GM12801 (cell line): Measurements from ENCODE around the gene MT1G.

Experiments used
- TF ChIP-seq, protein P1 (sequence below): IDR thresholded peaks from one replicate; pipeline ENCODE4 v1.5.1; 2011; ENCODE audit warnings: control low read depth; ENCODE audit not compliant: insufficient read length; ENCODE audit errors: extremely low read depth

The MT1G gene

DNA sequence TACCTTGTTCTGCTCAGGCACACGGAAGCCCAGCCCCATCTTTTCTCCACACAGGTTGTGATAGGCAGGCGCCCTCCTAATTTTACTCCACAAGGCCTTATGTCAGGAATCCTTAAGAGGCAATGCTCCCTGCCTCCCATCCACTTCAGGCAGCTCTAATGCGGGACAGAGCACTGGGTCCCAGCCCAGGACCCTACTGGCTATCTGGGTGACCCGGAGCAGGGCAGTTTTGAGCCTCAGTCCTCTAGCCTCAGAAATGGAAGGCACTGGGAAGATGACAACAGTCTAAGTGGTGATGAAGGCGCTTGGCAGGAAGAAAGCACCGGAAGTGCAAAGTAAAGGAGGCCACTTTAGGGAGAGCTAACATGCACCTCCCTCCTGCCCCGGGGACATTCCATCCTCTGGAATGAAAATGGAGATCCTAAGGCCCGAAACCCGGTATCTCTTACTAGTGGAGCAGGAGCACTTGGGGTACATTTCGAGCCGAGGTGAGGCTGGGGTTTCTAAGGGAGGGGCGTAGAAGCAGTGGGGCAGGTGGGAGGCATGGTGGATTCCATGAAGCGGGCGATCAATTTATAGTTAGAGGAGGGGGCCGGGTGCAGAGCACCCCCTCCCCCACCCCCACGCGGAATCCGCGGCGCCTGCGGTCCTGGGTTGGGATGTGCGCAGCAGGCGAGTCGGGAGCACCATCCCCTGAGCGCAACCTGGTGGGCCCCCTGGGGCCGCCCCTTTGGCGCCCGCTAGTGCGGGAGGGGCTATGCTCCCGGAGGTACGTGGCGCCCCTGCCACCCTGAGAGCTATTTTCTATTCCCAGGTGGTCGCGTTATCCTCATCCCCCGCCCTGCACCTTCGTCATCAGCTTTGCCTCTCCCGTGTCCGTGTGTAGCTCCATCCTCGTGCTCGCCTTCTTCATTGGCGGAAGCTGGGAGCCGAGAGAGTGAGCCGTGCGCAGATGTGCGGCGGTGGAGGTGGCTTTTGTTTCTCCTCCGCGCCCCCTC is 5.2 kb downstream of the MT1G start:
- TF ChIP-seq, protein P1, sequence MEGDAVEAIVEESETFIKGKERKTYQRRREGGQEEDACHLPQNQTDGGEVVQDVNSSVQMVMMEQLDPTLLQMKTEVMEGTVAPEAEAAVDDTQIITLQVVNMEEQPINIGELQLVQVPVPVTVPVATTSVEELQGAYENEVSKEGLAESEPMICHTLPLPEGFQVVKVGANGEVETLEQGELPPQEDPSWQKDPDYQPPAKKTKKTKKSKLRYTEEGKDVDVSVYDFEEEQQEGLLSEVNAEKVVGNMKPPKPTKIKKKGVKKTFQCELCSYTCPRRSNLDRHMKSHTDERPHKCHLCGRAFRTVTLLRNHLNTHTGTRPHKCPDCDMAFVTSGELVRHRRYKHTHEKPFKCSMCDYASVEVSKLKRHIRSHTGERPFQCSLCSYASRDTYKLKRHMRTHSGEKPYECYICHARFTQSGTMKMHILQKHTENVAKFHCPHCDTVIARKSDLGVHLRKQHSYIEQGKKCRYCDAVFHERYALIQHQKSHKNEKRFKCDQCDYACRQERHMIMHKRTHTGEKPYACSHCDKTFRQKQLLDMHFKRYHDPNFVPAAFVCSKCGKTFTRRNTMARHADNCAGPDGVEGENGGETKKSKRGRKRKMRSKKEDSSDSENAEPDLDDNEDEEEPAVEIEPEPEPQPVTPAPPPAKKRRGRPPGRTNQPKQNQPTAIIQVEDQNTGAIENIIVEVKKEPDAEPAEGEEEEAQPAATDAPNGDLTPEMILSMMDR: no peak

DNA sequence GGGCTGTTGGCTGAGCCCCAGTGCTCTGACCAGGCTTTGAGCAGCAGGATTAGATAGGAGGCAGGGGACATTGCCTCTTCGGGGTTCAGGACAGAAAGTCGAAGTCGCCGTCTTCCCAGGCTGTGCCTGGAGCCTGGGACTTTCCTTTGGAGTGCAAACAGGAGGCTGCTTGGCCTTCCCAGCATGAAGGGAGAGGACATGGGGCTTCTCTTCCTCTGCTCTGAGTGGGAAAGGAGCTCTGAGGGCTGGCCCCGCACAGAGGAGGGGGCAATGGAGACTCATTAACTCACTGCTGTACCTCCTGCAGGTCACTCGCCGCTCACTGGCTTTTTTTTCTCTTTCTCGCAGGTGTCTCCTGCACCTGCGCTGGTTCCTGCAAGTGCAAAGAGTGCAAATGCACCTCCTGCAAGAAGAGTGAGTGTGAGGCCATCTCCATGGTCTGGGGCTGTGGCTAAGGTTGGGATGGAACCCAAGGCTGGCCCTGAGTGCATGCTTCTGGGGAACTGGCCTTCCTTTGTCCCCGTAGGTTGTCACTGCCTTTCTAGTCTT is 9.5 kb downstream of the MT1G start:
- TF ChIP-seq, protein P1: no peak

DNA sequence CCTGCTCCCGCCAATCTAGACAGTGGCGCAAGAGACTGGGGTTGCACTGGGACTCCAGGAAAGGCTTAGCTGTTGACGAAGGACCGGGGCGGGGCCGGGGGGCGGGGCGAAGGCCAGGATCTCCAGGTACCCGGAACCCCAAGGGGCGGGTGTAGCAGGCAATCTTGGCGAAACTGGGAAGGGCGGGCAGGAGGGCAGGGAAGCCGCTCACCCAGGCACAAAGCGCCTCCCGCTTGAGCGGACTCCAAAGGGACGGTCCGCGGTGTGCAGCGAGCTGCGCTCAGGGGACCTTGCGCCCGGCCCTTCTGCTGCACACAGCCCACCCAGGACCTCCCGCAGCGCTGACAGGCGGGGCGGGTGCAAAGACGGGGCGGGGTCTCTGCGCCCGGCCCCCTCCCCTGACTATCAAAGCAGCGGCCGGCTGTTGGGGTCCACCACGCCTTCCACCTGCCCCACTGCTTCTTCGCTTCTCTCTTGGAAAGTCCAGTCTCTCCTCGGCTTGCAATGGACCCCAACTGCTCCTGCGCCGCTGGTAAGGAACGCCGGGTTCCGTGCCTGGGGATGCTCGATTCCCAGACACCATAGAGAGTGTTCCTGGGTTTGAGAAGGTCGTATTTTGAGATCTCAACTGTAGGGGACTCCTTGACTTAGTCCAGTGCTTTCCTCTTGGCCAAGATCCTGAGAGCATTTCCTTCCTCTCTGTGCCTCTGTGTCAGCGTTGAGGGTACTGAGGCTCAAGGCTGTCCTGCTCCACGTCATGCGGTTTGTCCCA is 10.1 kb downstream of the MT1G start, which contains the start of gene MT1F:
TSS of gene MT1F (plus strand) at position 405 of the 772 bp plus-strand sequence. CDS start at position 505, 100 bp downstream.
- TF ChIP-seq, protein P1: no peak

DNA sequence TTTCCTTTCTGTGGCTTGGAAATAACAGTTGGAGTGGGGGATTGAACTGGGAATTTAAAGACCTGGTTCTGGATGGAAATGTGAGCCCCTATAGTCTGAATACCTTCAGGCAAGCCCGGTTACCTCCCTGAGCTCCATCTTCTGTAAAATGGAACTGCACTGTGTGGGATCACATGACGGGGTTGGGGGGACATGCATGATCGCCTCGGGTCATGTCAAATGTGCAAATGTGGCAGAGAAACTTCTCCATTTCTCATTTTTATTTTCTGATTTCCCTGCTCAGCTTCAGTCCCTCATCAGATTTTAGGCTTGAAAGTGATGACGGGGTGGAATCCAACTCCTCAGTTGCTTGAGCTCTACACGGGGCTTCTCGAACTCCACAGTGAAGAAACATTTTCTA is 14.6 kb downstream of the MT1G start:
- TF ChIP-seq, protein P1: no peak

DNA sequence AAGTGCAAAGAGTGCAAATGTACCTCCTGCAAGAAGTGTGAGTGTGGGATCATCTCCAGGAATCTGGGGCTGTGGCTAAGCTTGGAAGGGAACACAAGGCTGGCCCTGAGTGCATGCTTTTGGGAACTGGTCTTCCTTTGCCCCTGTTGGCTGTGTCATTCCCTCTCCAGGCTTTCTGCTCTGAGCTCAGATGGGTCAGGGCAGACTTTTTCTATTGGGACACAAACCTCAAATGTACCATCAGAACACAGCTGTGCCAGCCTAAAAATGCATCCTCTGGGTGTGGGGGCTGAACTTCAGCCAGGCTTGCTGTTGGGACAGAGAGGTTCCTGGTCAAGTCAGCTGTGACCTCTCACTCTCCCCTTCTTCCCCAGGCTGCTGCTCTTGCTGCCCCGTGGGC is 15.3 kb downstream of the MT1G start:
- TF ChIP-seq, protein P1: no peak

DNA sequence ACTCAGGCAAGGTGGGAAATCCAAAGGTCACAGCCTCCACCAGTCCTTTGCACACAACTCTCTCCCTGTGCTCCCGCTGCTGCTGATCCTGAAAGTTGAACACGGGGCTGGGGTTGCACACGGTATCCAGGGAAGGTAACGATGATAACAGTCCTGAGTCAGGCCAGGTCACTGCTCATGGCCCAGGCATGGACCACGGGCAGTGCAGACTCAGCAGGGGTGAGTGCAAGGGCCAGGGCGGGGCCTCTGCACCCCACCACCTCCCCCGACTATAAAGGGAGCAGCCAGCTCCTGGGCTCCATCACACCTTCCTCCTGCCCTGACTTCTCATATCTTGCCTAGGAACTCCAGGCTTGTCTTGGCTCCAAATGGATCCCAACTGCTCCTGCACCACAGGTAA is 16.3 kb downstream of the MT1G start, which contains the start of gene MT1B:
TSS of gene MT1B (plus strand) at position 301 of the 400 bp plus-strand sequence. CDS start at position 369, 68 bp downstream.
- TF ChIP-seq, protein P1: no peak

DNA sequence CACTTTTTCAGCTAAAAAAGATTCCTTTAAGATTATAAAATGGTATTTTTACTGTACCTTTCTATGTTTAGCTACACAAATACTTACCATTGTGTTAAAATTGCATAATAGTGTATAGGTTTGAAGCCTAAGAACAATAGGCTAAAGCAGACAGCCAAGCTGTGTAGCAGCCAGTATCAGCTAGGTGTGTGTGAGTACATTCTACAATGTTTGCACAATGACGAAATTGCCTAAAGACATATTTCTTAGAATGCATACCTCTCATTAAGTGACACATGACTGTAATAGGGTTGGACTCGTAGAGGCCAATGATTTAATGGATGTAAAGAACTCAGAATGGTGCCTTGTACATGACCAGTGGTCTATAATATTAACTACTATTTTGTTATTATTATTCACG is 18.0 kb downstream of the MT1G start:
- TF ChIP-seq, protein P1: no peak
